ENCODE measurements around the gene TRABD2A.

The TRABD2A gene

GRCh38 chr2:84805250-84805958 lies 75.5 kb downstream of the TRABD2A start:
- Histone ChIP-seq H3K9me2 (replicated peaks; ENCODE audit: insufficient read depth, low read length) (no peaks in the 10 kb centered on the region), H3K9ac (ENCODE audit: low read length) (no peak overlapping the region), H3F3A (ENCODE audit: insufficient read depth) (no peaks in the 10 kb centered on the region), H3K27me3 (ENCODE audit: low read length) (no peaks in the 10 kb centered on the region), H3K36me3 (ENCODE audit: low read length) (no peaks in the 10 kb centered on the region), H3K4me2 (ENCODE audit: low read depth, low read length, poor library complexity, severe bottlenecking) (no peak overlapping the region), H3K27ac (ENCODE audit: low read depth, low read length) (no peak overlapping the region), H2AFZ (ENCODE audit: low read depth, low read length, severe bottlenecking) (no peak overlapping the region), H3K79me2 (ENCODE audit: insufficient read depth, low read length) (no peaks in the 10 kb centered on the region), H3K9me3 (ENCODE audit: insufficient read depth, low read length) (no peaks in the 10 kb centered on the region), H4K20me1 (ENCODE audit: low read depth, low read length) (no peaks in the 10 kb centered on the region), H3K4me3 (ENCODE audit: insufficient read depth, low read length, poor library complexity, severe bottlenecking) (no peak overlapping the region)
- TF ChIP-seq EZH2phosphoT487 (conservative IDR thresholded peaks at IDR 0.05; ENCODE audit: low read length) (no peak), CTCF (IDR thresholded peaks at IDR 0.05; ENCODE audit: insufficient read depth, low read length, poor library complexity, severe bottlenecking) (no peak)

GRCh38 chr2:84801811-84802210 lies 79.1 kb downstream of the TRABD2A start:
- Histone ChIP-seq H3K4me2 (ENCODE audit: low read depth, low read length, poor library complexity, severe bottlenecking) (no peak overlapping the region), H3K79me2 (ENCODE audit: insufficient read depth, low read length) (no peaks in the 10 kb centered on the region), H3F3A (ENCODE audit: insufficient read depth) (no peaks in the 10 kb centered on the region), H3K27me3 (ENCODE audit: low read length) (no peaks in the 10 kb centered on the region), H3K9ac (ENCODE audit: low read length) (no peak overlapping the region), H3K9me2 (replicated peaks; ENCODE audit: insufficient read depth, low read length) (no peaks in the 10 kb centered on the region), H3K36me3 (ENCODE audit: low read length) (no peaks in the 10 kb centered on the region), H2AFZ (ENCODE audit: low read depth, low read length, severe bottlenecking) (no peak overlapping the region), H3K9me3 (ENCODE audit: insufficient read depth, low read length) (no peaks in the 10 kb centered on the region), H3K27ac (ENCODE audit: low read depth, low read length) (no peak overlapping the region), H3K4me3 (ENCODE audit: insufficient read depth, low read length, poor library complexity, severe bottlenecking) (no peak overlapping the region), H4K20me1 (ENCODE audit: low read depth, low read length) (no peaks in the 10 kb centered on the region)
- TF ChIP-seq CTCF (IDR thresholded peaks at IDR 0.05; ENCODE audit: insufficient read depth, low read length, poor library complexity, severe bottlenecking) (no peak), EZH2phosphoT487 (conservative IDR thresholded peaks at IDR 0.05; ENCODE audit: low read length) (no peak)

GRCh38 chr2:84800194-84800805 lies 80.6 kb downstream of the TRABD2A start:
- no peaks in the 10 kb centered on the region for H3F3A ChIP-seq (ENCODE audit: insufficient read depth)
- no peak overlapping the region for H2AFZ ChIP-seq (ENCODE audit: low read depth, low read length, severe bottlenecking)
- H3K36me3 ChIP-seq (ENCODE audit: low read length) = no peaks in the 10 kb centered on the region
- no peak overlapping the region for H3K4me2 ChIP-seq (ENCODE audit: low read depth, low read length, poor library complexity, severe bottlenecking)
- no peaks in the 10 kb centered on the region for H3K9me3 ChIP-seq (ENCODE audit: insufficient read depth, low read length)
- no peaks in the 10 kb centered on the region for H4K20me1 ChIP-seq (ENCODE audit: low read depth, low read length)
- TF ChIP-seq CTCF (IDR thresholded peaks at IDR 0.05; ENCODE audit: insufficient read depth, low read length, poor library complexity, severe bottlenecking) = no peak
- no peaks in the 10 kb centered on the region for H3K27me3 ChIP-seq (ENCODE audit: low read length)
- no peaks in the 10 kb centered on the region for H3K9me2 ChIP-seq (replicated peaks; ENCODE audit: insufficient read depth, low read length)
- H3K9ac ChIP-seq (ENCODE audit: low read length) = no peak overlapping the region
- no peak overlapping the region for H3K27ac ChIP-seq (ENCODE audit: low read depth, low read length)
- no peaks in the 10 kb centered on the region for H3K79me2 ChIP-seq (ENCODE audit: insufficient read depth, low read length)
- no peak overlapping the region for H3K4me3 ChIP-seq (ENCODE audit: insufficient read depth, low read length, poor library complexity, severe bottlenecking)
